Neural progenitor cell (in vitro differentiated cells): ENCODE data around the gene SAMD8.

Experiments
- CTCF ChIP-seq: fragments of 200-600 bp; sonication (generic); IDR thresholded peaks from 2 replicates; pipeline ENCODE4 v1.5.1; 2017; ENCODE audit warnings: antibody characterized with exemption, mild to moderate bottlenecking
- EZH2 ChIP-seq: fragments of 200-600 bp; sonication (generic); IDR thresholded peaks from 2 replicates; pipeline ENCODE4 v1.6.1; 2017; ENCODE audit warnings: antibody characterized with exemption, mild to moderate bottlenecking, moderate library complexity

DNA sequence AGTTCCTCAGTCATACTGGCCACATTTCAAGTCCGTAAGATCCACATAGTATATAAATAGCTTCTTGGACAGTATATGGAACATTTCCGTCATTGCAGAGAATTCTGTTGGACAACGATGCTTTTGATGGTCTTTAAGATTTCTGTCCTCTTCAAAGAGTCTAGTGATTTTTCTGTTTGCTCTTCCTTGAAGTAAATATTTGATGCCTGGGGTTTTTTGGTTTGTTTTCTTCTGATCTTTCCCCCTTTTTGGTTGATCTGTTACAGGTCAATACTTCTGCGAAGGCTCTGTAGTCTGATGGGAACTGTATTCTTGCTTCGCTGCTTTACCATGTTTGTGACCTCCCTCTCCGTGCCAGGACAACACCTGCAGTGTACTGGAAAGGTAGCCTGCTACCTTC, 56.8 kb downstream of the SAMD8 start:
- TF ChIP-seq CTCF (no peak), EZH2 (no peak)
